ENCODE data around the gene MR1. TPM values are rescaled to one million over a fixed set of nuclear protein-coding genes. Genes with fewer than 3 reads are reported as not detected.

The MR1 gene
- total RNA-seq, 2 donors from 2014 or later, result 3.0 to 8.7 TPM

GRCh38 chr1:181079920-181080319, 46.1 kb downstream of the MR1 start:
- H3K4me1 ChIP-seq, result no peaks in the 10 kb centered on the region
- no peaks in the 10 kb centered on the region for H3K36me3 ChIP-seq
- H3K4me3 ChIP-seq, result no peak overlapping the region
- intact Hi-C loops (cut with DNase I), result loop anchor here (5.0 kb wide), 2 partner anchors 87 to 553 kb away; no protein-coding TSS in a partner anchor
- no peak overlapping the region for H3K9ac ChIP-seq (ENCODE audit: low read depth in 2 of 2, low read length in 2 of 2)
- H3K27me3 ChIP-seq, result no peaks in the 10 kb centered on the region
- H3K9me3 ChIP-seq, result no peaks in the 10 kb centered on the region
- no peak overlapping the region for H3K27ac ChIP-seq
- TF ChIP-seq CTCF (IDR thresholded peaks at IDR 0.05), result no peak
- no peak for DNase-seq

DNA sequence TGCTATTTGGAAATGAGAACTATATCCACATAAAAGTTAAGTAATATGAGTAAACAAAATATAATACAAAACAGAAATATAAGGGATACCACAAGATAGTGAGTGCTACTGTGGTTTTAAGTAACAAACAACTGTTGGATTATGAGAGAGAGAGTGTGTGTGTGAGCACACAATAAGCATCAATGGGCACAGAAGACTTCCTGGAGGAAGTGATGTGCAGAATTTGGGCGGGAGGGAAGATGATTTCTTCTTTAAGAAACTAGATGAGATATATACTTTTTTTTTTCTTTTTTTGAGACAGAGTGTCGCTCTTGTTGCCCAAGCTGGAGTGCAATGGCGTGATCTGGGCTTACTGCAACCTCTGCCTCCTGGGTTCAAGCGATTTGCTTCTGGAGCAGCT, 46.8 kb downstream of the MR1 start:
- Histone ChIP-seq H3K9ac (ENCODE audit: low read depth in 2 of 2, low read length in 2 of 2) (no peak overlapping the region), H3K27ac (no peak overlapping the region), H3K27me3 (no peaks in the 10 kb centered on the region), H3K4me3 (no peak overlapping the region), H3K36me3 (no peaks in the 10 kb centered on the region), H3K4me1 (no peaks in the 10 kb centered on the region), H3K9me3 (no peaks in the 10 kb centered on the region)
- intact Hi-C loops (cut with DNase I), result loop anchor here (5.0 kb wide), 2 partner anchors 87 to 553 kb away; no protein-coding TSS in a partner anchor
- no peak for TF ChIP-seq CTCF (IDR thresholded peaks at IDR 0.05)
- no peak for DNase-seq

- intact Hi-C loops (cut with DNase I), result loop anchor here (5.0 kb wide), 2 partner anchors 86 to 554 kb away; no protein-coding TSS in a partner anchor
- no peaks in the 10 kb centered on the region for H3K27me3 ChIP-seq
- no peak for TF ChIP-seq CTCF (IDR thresholded peaks at IDR 0.05)
- H3K4me3 ChIP-seq, result no peak overlapping the region
- H3K27ac ChIP-seq, result no peak overlapping the region
- no peak overlapping the region for H3K9ac ChIP-seq (ENCODE audit: low read depth in 2 of 2, low read length in 2 of 2)
- H3K36me3 ChIP-seq, result no peaks in the 10 kb centered on the region
- no peaks in the 10 kb centered on the region for H3K4me1 ChIP-seq
- no peaks in the 10 kb centered on the region for H3K9me3 ChIP-seq
- DNase-seq, result no peak
Observed at GRCh38 chr1:181081395-181081794, 47.6 kb downstream of the MR1 start.

- H3K4me1 ChIP-seq, result no peaks in the 10 kb centered on the region
- H3K27me3 ChIP-seq, result no peaks in the 10 kb centered on the region
- no peak overlapping the region for H3K9ac ChIP-seq (ENCODE audit: low read depth in 2 of 2, low read length in 2 of 2)
- H3K36me3 ChIP-seq, result no peaks in the 10 kb centered on the region
- TF ChIP-seq CTCF (IDR thresholded peaks at IDR 0.05), result peak; percentile 54
- intact Hi-C loops (cut with DNase I), result loop anchor here (5.0 kb wide), 2 partner anchors 83 to 557 kb away; no protein-coding TSS in a partner anchor
- H3K4me3 ChIP-seq, result no peak overlapping the region
- H3K27ac ChIP-seq, result no peak overlapping the region
- no peaks in the 10 kb centered on the region for H3K9me3 ChIP-seq
- peak; percentile 60 for DNase-seq
Observed at GRCh38 chr1:181083842-181084605, 50.2 kb downstream of the MR1 start.

- H3K4me3 ChIP-seq, result no peak overlapping the region
- no peaks in the 10 kb centered on the region for H3K36me3 ChIP-seq
- H3K9ac ChIP-seq (ENCODE audit: low read depth in 2 of 2, low read length in 2 of 2), result no peak overlapping the region
- H3K27me3 ChIP-seq, result no peaks in the 10 kb centered on the region
- H3K27ac ChIP-seq, result no peak overlapping the region
- no peak for TF ChIP-seq CTCF (IDR thresholded peaks at IDR 0.05)
- H3K9me3 ChIP-seq, result no peaks in the 10 kb centered on the region
- no peak for DNase-seq
- H3K4me1 ChIP-seq, result no peaks in the 10 kb centered on the region
- intact Hi-C loops (cut with DNase I), result loop anchor here (5.0 kb wide), 2 partner anchors 83 to 557 kb away; no protein-coding TSS in a partner anchor
Observed at GRCh38 chr1:181084606-181084969, 50.8 kb downstream of the MR1 start.

All from colonic mucosa (tissue), 4 donors.